ENCODE data around the gene SYCE3. TPM values are rescaled to one million over a fixed set of nuclear protein-coding genes. Genes with fewer than 3 reads are reported as not detected.

The SYCE3 gene
- total RNA-seq, 8 experiments from 2014 or later = 0.87 to 1.2 TPM; not detected in 6

DNA sequence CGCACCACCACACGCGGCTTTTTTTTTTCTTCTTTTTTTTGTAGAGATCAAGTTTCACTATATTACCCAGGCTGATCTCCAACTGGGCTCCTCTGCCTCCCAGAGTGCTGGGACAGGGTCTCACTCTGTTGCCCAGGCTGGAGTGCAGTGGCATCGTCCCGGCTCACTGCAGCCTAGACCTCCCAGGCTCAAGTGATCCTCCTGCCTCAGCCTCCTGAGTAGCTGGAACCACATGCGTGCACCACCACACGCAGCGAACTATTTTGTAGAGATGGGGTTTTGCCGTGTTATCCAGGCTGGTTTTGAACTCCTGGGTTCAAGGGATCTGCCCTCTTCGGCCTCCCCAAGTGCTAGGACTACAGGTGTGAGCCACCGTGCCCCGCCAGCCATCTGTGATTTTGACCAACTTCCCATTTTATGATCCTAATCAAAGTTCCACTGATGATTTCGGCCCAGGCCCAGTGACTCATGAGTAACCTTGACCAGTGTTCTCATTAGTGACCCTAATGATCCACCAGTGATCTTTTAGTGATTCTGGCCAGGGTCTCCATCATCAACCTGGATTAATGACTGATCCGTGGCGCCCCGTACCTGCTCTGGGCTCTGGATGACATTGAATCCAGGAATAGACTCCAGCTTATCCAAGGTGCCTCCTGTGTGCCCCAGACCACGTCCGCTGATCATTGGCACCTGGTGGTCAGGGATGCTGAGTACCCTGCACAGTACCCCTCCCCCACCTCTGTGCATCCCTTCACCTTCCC is 34.6 kb downstream of the SYCE3 start:
- 84 to 100% (median 93%) methylated on average over 1 to 7 of the region's 18 CpGs; no CpG with 5 or more reads in 1 of the 10 experiments for WGBS, 10 experiments
- Histone ChIP-seq H3K4me1 (replicated peaks in 1 of 2) (peaks cover 29 to 40% of the 10 kb centered on the region in 2 donors), H3K27ac (no peak overlapping the region), H3K4me3 (no peak overlapping the region)
- no peak for ATAC-seq (replicated peaks in 6 of 8)
- in situ Hi-C loops (cut with MboI; ENCODE audit: low pct_unique_long_range_greater_than_20kb in 2 of 9, low sequenced_read_pairs in 9 of 9, unreplicated experiment in 9 of 9) = no loop called here

DNA sequence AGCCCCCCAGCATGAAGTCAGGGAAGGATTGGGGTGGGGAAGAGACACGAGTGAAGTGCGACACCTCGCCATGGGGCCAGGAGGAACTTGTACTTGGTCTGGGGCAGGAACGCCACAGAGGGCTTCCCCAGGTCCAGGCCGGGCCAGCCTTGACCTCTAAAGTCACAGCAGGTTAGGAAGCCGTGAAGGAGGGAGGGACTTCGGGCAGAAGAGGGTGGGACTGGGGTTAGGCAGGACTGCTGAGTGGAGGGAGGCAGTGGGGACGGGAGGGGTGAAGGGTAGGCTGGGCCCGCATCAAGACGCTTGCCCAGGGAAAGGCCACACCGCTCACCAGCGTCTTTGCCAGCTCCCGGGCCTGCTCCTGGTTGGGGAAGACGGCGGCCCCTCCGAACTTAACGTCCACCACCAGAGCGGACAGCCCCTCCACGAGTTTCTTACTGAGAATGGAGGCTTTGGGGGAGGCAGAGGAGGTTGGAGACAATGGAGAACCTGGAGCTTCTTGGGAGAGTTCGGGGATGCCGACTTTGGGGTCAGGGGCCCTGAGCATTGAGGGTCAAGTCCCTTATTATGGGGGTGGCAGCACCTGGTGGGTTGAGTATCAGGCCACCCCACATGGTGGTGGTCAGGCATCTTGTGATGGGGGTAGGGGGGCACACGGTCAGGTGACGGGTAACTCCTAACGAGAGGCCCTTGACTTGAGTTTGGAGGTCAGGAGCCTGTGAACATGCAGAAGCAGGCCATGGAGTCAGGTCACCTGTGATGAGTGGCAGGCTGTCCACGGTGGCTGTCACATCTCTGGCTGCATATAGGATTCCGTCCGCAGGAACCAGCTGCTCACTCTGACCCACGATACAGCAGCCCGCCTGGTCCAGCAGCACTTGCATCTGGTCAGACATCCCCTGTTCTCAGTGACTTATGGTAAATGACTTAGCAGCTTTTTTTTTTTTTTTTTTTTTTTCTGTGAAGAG is 35.6 kb downstream of the SYCE3 start:
- ATAC-seq (replicated peaks in 6 of 8) = peak in 2 of 8 experiments; percentile 0
- Histone ChIP-seq H3K4me1 (replicated peaks in 1 of 2) (peaks cover 26 to 34% of the 10 kb centered on the region in 2 donors), H3K4me3 (peak overlapping the region; percentile 58 to 79 (median 69)), H3K27ac (peak overlapping the region; percentile 87 to 89)
- WGBS, 10 experiments = 0 to 92% (median 62%) methylated on average over 1 to 5 of the region's 29 CpGs; no CpG with 5 or more reads in 4 of the 10 experiments
- in situ Hi-C loops (cut with MboI; ENCODE audit: low pct_unique_long_range_greater_than_20kb in 2 of 9, low sequenced_read_pairs in 9 of 9, unreplicated experiment in 9 of 9) = no loop called here

DNA sequence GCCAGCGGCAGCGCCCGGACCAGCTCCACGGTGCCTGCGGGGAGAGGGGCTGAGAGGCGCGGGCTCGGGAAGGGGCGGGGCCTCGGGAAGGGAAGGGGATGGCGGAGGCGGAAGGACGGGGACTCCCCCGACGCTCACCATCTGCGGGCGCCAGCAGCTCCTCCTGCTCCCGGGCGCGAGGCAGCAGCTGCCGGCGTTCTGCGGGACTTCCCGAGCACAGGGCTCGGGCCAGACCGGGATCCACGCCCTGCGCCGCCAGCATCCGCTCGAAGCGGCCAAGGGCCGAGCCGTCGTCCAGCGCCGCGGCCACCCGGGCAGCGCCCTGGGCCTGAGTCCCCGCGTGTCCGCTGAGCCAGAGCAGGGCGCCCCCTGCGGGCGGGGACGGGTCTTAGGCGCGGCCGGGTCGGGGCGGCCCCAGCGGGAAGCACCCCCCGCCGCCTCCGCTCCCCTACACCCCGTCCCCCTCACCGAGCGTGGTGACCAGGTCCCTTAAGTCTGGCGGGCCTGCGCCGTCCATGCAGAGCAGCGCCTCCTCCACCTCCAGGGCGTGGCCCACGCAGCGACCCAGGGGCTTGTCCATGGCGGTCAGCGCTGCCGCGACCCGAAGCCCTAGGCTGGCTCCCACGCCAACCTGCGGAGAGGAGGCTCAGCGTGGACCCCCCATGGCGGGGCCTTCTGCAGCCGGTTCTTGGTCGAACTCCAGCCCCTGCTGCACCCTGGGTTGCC is 36.4 kb downstream of the SYCE3 start:
- peaks cover 23 to 26% of the 10 kb centered on the region in 2 donors for H3K4me1 ChIP-seq (replicated peaks in 1 of 2)
- WGBS, 10 experiments = 0 to 2% methylated on average over 2 to 12 of the region's 77 CpGs; no CpG with 5 or more reads in 8 of the 10 experiments
- in situ Hi-C loops (cut with MboI; ENCODE audit: low pct_unique_long_range_greater_than_20kb in 2 of 9, low sequenced_read_pairs in 9 of 9, unreplicated experiment in 9 of 9) = no loop called here
- H3K27ac ChIP-seq = peak overlapping the region; percentile 87 to 89
- H3K4me3 ChIP-seq = peak overlapping the region; percentile 58 to 79 (median 69)
- peak; percentile 12 to 73 (median 40) for ATAC-seq (replicated peaks in 6 of 8)

DNA sequence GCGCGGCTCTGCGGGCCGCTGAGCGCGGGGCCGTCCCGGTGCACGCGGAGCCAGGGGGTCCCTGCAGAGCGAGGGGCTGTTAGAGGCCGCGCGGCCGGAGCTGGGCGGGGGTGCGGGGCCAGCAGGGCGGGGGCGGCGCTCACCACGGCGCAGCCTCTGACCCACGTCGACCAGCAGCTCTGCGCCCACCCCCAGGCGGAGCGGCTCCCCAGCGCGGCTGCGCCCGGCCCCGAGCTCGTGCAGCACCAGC is 36.9 kb downstream of the SYCE3 start:
- peak overlapping the region; percentile 58 to 79 (median 69) for H3K4me3 ChIP-seq
- no CpG with 5 or more reads among the region's 33 CpGs for WGBS, 10 experiments
- H3K4me1 ChIP-seq (replicated peaks in 1 of 2) = peaks cover 19 to 21% of the 10 kb centered on the region in 2 donors
- in situ Hi-C loops (cut with MboI; ENCODE audit: low pct_unique_long_range_greater_than_20kb in 2 of 9, low sequenced_read_pairs in 9 of 9, unreplicated experiment in 9 of 9) = no loop called here
- peak overlapping the region; percentile 87 to 89 for H3K27ac ChIP-seq
- ATAC-seq (replicated peaks in 6 of 8) = peak in 3 of 8 experiments; percentile 63 to 71 (median 64)

DNA sequence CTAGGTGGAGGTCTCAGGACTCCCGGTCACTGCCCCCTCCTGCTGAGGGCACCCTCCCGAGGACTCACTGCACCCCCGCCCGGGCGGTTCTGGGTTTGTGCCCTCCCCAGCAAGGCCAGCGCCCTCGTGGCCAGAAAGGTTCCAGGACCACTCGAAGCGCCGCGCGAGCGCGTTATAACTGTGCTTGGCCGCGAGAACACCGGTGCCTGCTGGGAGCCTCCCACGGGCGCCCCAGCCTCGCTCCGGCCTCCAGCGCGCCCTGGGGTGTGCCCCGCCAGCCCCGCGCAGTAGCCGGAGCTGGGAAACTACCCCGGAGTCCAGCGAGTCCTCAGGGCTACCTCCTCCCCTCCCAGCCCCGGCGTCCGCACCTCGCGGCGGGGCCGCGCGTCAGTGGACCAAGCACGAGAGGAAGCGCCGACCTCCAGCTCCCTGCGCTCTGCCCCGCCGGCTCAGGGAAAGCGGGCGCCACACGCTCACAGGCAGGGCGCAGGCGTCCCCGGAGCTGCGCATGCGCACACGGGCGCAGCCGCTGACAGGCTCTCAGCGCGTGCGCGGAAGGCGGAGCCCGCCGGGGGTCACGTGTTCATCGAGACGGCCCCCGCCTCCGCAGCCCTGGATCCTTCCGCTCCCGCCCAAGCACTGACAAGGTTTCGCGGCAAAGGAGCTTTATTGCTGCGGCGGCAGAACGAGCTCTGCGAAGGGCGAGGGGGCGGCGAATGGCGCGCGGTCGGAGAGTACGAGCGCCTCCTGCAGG is 37.4 kb downstream of the SYCE3 start, which contains the start of gene SCO2:
TSS of gene SCO2 (minus strand) at position 495 of the 754 bp plus-strand sequence. CDS start 1,187 bp downstream, outside the sequence.
- peaks cover 15 to 16% of the 10 kb centered on the region in 2 donors for H3K4me1 ChIP-seq (replicated peaks in 1 of 2)
- no CpG with 5 or more reads among the region's 84 CpGs for WGBS, 10 experiments
- in situ Hi-C loops (cut with MboI; ENCODE audit: low pct_unique_long_range_greater_than_20kb in 2 of 9, low sequenced_read_pairs in 9 of 9, unreplicated experiment in 9 of 9) = no loop called here
- H3K4me3 ChIP-seq = peak within 1 kb of the TSS; percentile 58 to 79 (median 69)
- peak; percentile 40 to 79 (median 68) for ATAC-seq (replicated peaks in 6 of 8)
- peak within 1 kb of the TSS; percentile 87 to 89 for H3K27ac ChIP-seq

DNA sequence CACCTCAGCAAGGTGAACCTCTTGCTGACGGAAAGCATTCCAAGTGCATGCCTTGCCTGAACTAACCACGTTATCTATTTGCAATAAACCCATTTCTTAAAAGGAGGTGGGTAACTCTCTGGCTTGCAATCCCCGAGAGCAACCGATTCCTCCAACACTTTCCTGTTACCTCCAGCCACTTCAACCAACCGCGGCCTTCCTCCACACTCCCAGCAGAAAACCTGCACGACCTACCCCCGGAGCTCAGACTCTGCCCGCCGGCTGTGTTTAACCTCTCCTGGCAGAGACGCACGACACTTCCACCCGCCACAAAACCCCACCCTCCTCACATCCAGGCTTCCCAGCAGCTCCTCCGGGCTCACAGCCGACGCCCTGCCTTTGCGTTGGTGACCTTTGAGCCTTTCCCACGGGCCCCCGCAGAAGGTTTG is 38.0 kb downstream of the SYCE3 start:
- Histone ChIP-seq H3K27ac (peak overlapping the region; percentile 81 to 89), H3K4me3 (peak overlapping the region; percentile 58 to 79 (median 69)), H3K4me1 (replicated peaks in 1 of 2) (peaks cover 14 to 15% of the 10 kb centered on the region in 2 donors)
- ATAC-seq (replicated peaks in 6 of 8) = peak in 3 of 8 experiments; percentile 2 to 13 (median 12)
- in situ Hi-C loops (cut with MboI; ENCODE audit: low pct_unique_long_range_greater_than_20kb in 2 of 9, low sequenced_read_pairs in 9 of 9, unreplicated experiment in 9 of 9) = no loop called here
- WGBS, 10 experiments = 8 to 82% (median 38%) methylated on average over 1 to 5 of the region's 19 CpGs; no CpG with 5 or more reads in 4 of the 10 experiments

DNA sequence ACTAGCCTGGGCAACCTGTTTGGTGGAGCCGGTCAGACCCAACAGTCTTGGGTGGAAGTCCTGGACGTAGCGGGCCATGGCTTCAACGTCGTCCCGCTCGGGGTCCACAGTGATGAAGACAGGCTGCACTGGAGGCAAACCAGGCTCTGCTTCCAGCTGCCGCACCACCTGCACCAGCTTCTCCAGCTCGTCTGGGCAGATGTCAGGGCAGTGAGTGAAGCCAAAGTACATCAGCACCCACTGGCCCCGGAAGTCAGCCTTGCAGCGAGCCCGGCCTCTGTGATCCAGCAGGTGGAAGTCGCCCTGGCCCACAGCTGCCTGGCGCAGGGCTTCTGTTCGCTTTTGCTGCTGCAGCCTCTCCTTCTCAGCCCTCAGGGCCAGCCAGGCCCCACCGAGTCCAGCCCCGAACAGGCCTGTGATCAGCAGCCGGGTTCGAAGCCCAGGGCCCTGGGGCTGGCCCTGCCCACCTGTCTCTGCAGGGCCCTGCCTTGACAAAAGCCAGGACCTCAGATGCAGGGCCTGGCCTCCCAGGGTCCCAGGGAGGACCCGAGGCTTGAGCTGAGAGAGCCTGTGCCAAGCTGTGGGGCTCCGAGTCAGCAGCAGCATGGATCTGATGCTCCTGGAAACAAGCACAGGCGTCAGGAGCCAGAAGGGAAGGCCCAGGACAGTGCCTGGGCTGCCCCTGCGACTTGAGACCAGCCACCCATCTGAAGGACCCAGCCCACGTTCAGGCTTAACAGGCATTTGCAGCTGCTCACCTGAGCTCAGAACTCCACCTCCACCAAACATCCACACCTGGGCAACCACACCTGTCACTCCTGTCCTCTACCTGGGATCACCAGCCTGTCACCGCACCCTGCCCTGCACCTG is 38.7 kb downstream of the SYCE3 start:
- peak overlapping the region; percentile 58 to 79 (median 69) for H3K4me3 ChIP-seq
- WGBS, 10 experiments = 67 to 100% (median 85%) methylated on average over 1 to 15 of the region's 25 CpGs; no CpG with 5 or more reads in 4 of the 10 experiments
- no peak for ATAC-seq (replicated peaks in 6 of 8)
- peaks cover 14 to 15% of the 10 kb centered on the region in 2 donors for H3K4me1 ChIP-seq (replicated peaks in 1 of 2)
- in situ Hi-C loops (cut with MboI; ENCODE audit: low pct_unique_long_range_greater_than_20kb in 2 of 9, low sequenced_read_pairs in 9 of 9, unreplicated experiment in 9 of 9) = no loop called here
- no peak overlapping the region for H3K27ac ChIP-seq

DNA sequence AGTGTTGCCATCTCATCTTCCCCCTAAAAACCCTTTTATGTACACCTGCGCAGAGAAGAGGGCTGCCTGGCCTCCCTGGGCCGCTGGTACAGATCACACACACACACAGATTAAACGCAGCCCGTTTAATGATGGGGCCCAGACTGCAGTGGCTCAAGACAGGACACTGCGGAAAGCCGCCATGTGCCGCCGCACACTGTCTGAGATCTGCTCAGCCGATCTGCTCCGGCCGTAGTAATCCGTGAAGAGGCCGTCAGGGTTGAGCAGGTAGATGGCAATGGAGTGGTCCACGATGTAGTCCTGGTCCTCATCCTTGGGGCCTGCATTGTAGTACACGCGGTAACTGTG is 39.3 kb downstream of the SYCE3 start:
- no peak for ATAC-seq (replicated peaks in 6 of 8)
- H3K4me1 ChIP-seq (replicated peaks in 1 of 2) = peaks cover 14 to 15% of the 10 kb centered on the region in 2 donors
- in situ Hi-C loops (cut with MboI; ENCODE audit: low pct_unique_long_range_greater_than_20kb in 2 of 9, low sequenced_read_pairs in 9 of 9, unreplicated experiment in 9 of 9) = no loop called here
- no peak overlapping the region for H3K4me3 ChIP-seq
- WGBS, 10 experiments = 80 to 100% (median 100%) methylated on average over 1 to 5 of the region's 16 CpGs; no CpG with 5 or more reads in 3 of the 10 experiments
- no peak overlapping the region for H3K27ac ChIP-seq

DNA sequence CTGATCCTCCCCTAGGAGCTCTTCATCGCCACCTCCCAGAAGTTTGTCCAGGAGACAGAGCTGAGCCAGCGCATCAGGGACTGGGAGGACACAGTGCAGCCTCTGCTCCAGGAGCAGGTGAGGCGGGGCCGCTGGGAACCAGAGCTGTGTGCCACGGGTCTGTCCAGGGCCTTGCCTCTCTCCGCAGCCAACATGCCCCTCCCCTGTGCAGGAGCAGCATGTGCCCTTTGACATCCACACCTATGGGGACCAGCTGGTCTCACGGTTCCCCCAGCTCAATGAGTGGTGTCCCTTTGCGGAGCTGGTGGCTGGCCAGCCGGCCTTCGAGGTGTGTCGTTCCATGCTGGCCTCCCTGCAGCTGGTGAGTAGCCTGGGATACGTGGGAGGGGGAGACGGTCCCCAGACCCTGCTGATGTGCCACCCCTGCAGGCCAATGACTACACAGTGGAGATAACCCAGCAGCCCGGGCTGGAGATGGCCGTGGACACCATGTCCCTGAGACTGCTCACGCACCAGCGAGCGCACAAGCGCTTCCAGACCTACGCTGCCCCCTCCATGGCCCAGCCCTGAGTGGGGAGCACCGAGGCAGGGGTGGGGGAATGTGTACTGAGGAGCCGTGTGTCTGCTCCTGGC is 39.8 kb downstream of the SYCE3 start:
- no peak for ATAC-seq (replicated peaks in 6 of 8)
- no peak overlapping the region for H3K4me3 ChIP-seq

DNA sequence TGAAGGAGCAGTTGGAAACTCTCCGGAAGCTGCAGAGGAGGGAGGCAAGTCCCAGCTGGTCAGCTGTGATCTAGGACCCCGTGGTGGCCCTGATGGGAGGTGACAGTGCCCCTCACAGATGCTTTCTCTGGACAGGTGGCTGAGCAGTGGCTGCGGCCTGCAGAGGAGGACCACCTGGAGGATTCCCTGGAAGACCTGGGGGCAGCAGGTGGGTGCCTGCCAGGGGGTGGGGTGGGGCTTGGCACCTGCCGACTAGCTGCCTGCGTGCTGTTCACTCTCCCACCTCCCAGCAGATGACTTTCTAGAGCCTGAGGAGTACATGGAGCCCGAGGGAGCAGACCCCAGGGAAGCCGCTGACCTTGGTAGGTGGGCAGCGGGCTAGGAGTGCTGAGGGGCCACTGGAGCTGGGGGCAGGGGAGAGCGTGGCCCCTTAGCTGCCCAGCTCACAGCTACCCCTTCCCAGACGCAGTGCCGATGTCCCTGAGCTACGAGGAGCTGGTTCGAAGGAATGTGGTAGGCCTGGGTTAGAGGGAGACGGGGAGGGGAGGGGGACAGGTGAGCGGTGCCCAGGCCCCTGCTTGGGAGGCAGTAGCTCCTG is 40.4 kb downstream of the SYCE3 start:
- 90 to 92% methylated on average over 2 of the region's 15 CpGs; no CpG with 5 or more reads in 8 of the 10 experiments for WGBS, 10 experiments
- no peak overlapping the region for H3K27ac ChIP-seq
- in situ Hi-C loops (cut with MboI; ENCODE audit: low pct_unique_long_range_greater_than_20kb in 2 of 9, low sequenced_read_pairs in 9 of 9, unreplicated experiment in 9 of 9) = no loop called here
- no peak overlapping the region for H3K4me3 ChIP-seq
- no peak for ATAC-seq (replicated peaks in 6 of 8)
- peaks cover 13 to 14% of the 10 kb centered on the region in 2 donors for H3K4me1 ChIP-seq (replicated peaks in 1 of 2)

More for the DNA sequence above, 39.8 kb downstream of the SYCE3 start:
- Histone ChIP-seq H3K27ac (no peak overlapping the region), H3K4me1 (replicated peaks in 1 of 2) (peaks cover 14 to 15% of the 10 kb centered on the region in 2 donors)
- WGBS, 10 experiments = 80 to 90% methylated on average over 1 to 2 of the region's 22 CpGs; no CpG with 5 or more reads in 8 of the 10 experiments
- in situ Hi-C loops (cut with MboI; ENCODE audit: low pct_unique_long_range_greater_than_20kb in 2 of 9, low sequenced_read_pairs in 9 of 9, unreplicated experiment in 9 of 9) = no loop called here

DNA sequence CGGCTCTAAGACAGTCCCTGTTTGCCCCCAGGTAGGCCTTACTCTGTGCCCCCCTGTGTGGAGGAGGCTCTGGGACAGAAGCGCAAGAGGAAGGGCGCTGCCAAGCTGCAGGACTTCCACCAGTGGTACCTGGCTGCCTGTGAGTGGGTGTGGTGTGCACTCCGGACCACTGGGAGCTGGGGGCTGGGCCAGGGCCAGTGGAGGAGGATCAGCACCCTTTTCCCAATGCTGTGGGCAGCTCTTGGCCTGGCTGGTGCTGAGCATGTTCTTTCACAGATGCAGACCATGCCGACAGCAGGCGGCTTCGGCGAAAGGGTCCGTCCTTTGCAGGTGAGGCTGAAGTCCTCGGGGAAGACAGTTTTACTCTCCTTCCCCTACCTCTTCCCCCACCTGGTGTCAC is 41.0 kb downstream of the SYCE3 start:
- ATAC-seq (replicated peaks in 6 of 8) = no peak
- 100% methylated on average over 1 to 3 of the region's 10 CpGs; no CpG with 5 or more reads in 8 of the 10 experiments for WGBS, 10 experiments
- Histone ChIP-seq H3K4me3 (no peak overlapping the region), H3K4me1 (replicated peaks in 1 of 2) (peaks cover 7 to 8% of the 10 kb centered on the region in 2 donors), H3K27ac (no peak overlapping the region)
- in situ Hi-C loops (cut with MboI; ENCODE audit: low pct_unique_long_range_greater_than_20kb in 2 of 9, low sequenced_read_pairs in 9 of 9, unreplicated experiment in 9 of 9) = no loop called here
